Fibroblast of gingiva (primary cell): Measurements from ENCODE around the gene PIGX.

ENCODE experiments used
- DNase-seq: peaks from one replicate; pipeline ENCODE4 v3.0.0-alpha.2; 2011; ENCODE audit warnings: low read depth

Gene PIGX

DNA sequence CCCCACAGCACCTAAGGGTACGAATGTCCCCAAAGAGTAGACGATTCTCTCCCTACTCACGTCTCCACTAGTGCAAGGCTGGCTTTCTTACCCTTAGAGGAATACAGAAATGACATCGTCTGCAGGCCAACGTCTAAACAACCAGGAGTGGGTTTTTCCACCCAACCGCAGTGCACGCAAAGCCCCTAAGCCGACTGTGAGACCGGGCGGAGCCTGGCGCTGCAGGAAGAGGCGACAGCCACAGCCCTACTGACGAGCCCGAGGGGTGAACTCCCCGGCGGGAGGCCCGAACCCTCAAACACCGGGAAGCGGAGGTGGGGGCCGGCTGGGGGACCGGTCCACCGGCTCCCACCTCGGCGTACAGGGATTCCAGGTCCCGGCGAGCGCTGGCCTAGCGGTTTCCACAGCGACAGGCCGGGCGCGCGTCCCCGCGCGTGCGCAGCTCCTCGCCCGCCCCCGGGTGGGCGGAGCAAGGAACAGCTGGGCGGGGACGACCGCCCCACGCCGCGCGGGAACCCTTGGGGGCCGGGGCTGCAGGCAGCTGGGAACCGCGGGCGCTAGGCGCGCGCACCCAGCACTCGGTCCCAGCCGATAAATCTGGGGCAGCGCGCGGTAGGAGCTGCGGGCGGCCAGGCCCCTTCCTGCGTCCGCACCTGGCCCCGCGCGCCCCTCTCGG is at the start of gene PIGX, which contains the start of gene CEP19:
Gene PIGX (plus strand): TSS at position 540 of the 676 bp plus-strand sequence.
Gene CEP19 (minus strand): TSS at position 413 of the 676 bp plus-strand sequence. CDS start 3,593 bp downstream, outside the sequence.
- DNase-seq, result peak; percentile 80

DNA sequence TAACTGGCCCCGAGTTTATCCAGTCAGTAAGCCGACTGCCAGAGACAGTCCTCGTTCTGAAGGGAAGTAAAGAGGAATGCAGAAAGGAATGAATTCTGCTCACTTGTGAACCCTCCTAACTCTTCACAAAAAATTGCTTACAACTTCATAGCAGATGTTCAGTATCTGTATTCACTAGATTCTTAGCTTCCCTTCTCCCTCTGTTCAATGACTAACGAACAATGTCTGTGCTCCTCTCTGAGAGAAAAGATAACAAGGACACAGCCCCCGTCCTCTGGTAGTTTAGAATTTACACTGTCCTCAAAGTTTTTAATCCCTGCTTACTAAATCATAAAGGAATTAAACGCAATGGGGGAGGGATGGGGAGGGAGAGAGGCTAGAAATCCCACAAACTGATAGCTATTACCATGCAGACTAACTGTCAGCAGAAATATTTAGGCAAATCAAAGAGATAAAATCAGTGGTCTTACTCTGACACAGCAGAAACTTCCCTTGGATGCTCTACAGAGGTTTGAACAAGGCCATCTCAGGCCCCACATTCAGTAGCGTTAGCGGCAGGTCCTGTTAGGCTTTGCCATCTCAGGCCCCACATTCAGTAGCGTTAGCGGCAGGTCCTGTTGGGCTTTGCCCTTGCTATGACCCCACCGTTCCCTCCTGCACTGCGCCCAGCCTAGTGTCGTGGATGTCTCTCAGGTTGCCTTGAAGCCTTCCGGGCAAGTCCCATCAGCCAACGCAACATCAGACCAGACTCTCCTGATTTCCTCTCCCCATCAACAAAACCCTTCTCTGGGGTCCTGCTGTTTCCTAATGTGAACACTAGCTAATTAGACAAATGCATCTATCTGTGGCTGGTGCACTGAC is 49.2 kb upstream of the PIGX start:
- DNase-seq, result no peak

DNA sequence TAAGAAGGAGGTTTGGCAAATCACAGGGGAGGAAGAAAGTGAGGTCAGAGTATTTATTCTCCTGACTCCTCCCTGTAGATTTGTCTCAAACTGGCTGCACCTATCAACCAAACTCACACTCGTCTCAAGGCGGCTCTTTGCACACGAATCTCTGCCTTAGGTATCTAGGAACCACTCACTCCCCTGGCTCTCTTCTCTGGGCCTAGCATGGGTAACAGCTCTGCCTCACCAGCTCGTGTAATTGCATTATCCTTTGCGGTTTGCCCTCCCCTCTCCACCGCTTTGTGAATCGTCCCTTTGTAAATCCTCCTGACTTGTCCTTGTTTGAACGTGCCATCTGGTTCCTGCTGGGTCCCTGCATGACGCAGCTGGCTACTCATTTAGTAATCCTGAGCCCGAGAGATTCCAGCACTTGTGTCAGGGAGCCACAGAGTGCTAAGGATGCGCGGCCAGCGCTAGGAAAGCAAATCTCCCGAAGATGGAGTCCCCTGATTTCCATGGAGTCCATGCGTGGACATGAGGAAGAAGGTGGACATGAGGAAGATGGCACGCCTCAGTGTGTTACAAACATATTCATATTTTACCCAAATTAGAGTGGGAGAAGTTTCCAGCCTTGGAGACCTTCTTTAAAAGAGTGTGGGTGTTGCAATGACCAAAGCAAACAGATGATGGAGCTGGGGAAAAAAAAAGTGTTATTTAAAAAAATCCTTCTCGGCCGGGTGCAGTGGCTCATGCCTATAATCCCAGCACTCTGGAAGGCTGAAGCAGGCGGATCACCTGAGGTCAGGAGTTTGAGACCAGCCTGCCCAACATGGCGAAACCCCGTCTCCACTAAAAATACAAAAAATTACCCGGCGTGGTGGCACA is 45.9 kb upstream of the PIGX start:
- DNase-seq, result peak; percentile 68

GRCh38 chr3:196667056-196667825 is 44.9 kb upstream of the PIGX start:
- no peak for DNase-seq

GRCh38 chr3:196670339-196670738 is 41.8 kb upstream of the PIGX start:
- DNase-seq, result no peak

DNA sequence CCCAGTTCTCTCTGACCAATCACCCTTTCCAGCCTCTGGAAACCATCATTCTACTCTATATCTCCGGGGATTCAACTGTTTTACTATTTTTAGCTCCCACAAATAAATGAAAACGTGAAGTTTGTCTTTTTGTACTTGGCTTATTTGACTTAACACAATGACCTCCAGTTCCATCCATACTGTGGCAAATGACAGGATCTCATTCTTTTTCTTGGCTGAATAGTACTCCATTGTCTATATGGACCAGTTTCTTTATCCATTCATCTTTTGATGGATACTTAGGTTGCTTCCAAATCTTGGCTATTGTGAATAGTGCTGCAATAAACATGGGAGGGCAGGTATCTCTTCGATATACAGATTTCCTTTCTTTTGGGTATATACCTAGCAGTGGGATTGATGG is 38.5 kb upstream of the PIGX start:
- DNase-seq, result no peak

GRCh38 chr3:196677353-196677752 is 34.8 kb upstream of the PIGX start:
- no peak for DNase-seq

DNA sequence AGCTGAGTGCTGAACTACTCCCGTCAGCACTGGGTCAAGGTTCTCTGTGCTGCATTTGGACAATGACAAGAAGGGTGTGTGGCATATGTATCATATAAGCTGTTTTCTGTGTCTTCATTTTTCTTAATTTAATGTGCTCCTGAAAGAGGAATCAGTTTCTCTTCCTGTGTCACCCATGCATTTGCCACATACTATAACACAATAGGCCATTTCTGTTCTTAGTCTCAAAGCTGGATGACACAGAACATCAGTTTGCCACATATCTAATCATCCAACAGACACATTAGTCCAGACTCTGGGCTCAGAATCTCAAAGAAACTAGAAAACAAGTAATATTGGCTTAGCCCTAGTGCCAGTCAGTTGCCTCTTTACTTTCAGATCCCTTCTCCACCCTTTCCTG is 34.2 kb upstream of the PIGX start:
- DNase-seq, result no peak

GRCh38 chr3:196684548-196685407 is 27.4 kb upstream of the PIGX start:
- peak; percentile 24 for DNase-seq

DNA sequence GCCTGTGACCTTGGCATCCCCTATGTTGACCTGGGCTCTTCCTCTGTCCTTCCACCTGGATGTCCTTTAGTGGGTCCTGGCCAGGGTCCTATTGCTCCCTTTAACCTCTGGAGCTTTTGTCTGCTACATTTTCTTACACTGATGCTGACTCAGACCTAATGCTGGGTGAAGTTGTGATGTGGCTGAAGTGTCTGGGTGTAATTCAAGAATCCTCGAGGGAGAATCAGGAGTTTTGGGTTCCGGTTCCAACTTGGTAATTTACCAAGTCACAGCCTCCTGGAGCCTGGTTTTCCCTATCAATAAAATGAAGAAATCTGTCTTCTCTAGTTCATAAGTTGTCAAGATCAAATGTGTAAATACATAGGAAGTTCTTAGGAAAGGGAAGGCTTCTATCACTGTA is 25.7 kb upstream of the PIGX start:
- peak; percentile 46 for DNase-seq

DNA sequence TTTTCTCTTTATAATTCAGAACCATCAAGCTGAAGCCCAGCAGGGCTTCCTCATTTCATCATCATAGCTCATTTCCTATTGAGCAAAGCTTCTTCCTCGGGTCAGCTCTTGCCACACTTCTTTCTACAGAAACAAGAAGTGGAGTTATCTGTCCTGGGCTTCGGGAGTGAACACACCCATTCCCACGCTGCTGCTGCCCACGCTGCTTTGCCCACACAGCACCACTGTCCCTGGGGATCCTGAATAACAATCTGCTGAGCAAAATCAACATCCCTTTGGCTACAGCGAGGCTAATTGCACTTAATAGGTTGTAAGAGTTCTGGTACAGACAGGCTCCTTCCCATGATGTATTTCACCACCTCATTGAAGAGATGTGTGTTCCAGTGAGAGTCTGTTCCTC is 23.8 kb upstream of the PIGX start:
- peak; percentile 94 for DNase-seq

DNA sequence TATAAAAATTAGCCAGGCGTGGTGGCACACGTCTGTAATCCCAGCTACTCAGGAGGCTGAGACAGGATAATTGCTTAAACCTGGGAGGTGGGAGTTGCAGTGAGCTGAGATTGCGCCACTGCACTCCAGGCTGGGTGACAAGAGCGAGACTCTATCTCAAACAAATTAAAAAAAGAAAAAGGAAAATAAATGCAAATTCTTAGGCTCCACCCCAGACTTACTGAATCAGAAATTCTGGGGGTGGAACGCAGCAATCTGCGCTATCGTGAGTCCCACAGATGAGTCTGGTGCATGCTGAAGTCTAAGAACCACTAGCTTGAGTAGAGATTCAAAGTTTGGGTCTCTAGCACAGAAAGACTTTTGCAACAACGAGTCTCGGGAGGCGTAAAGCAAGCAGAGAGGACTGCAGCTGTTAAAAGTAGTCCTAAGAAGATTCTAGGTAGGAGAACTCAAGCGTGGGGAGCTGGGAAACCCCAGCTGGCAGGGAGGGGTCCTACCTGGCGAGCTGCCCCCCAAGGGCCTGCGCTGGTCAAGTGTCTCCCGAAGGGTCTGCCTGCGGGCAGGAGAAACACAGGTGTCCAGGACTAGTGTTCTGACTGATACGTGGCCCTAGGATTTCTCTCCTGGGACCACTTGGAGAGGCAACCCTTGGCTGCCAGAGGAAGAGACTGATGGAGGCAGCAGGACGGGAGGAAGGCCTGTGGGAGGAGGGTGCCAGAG is 22.1 kb upstream of the PIGX start:
- no peak for DNase-seq

- no peak for DNase-seq
Observed at GRCh38 chr3:196691386-196691785, 20.8 kb upstream of the PIGX start.

DNA sequence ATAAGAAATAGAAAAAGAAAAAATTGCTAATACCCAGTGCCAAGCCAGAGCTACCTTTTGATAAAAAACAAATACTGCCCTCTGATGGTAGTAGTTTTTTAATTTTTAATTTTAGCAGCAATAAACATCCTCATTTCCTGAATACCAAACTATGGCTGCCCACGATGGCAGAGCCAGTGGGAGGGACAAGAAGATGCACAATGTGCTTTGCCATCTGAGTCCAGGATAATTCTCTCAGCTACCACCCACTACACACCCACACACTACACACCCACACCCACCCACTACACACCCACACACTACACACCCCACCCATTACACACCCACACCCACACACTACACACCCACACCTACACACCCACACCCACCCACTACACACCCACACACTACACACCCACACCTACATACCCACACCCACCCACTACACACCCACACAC is 18.0 kb upstream of the PIGX start:
- peak; percentile 24 for DNase-seq

DNA sequence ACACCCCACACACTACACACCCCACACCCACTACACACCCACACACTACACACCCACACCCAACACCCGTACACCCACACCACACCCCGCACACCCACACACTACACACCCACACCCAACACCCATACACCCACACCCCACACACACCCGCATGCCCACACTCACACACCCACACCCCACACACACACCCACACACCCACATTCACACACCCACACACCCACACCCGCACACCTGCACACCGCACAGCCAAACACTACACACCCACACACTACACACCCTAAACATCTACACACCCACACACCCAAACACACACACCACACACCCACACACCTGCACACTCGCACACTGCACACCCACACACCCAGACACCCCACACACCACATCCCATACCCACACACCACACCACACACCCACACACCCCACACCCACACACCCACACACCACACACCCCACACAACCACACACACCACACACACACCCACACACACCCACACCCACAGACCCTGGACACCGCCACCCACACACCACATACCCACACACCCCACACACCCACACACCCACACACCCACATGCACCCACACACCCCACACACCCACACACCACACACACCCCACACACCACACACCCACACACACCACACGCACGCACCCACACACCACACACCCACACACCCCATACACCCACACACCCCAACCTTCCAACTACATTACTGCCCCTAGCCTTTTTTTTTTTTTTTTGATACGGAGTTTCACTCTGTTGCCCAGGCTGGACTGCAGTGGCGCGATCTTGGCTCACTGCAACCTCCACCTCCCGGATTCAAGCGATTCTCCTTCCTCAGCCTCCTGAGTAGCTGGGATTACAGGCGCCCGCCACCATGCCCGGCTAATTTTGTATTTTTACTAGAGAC is 17.0 kb upstream of the PIGX start:
- no peak for DNase-seq

GRCh38 chr3:196695849-196696226 is 16.3 kb upstream of the PIGX start:
- no peak for DNase-seq

- DNase-seq, result no peak
Observed at GRCh38 chr3:196697270-196697669, 14.9 kb upstream of the PIGX start.

DNA sequence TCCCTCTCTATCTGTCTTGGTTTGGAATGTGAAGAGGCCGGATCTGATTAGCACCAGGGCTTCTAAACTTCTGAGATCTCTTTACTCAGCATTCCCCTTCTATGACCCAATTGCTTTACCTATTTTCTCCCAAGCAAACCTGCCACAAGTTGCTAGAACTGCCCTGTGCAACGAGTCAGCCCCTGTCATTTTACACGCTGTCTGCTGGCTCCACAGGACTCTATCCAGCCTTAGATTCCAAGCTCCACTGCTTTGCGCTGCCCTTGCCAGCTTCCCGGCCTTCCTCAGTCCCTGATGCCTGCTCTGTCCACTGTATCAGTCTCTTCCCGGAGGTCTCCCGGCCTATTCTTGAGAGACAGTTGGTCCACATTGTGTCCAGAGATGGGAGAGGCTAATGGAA is 12.4 kb upstream of the PIGX start:
- no peak for DNase-seq

DNA sequence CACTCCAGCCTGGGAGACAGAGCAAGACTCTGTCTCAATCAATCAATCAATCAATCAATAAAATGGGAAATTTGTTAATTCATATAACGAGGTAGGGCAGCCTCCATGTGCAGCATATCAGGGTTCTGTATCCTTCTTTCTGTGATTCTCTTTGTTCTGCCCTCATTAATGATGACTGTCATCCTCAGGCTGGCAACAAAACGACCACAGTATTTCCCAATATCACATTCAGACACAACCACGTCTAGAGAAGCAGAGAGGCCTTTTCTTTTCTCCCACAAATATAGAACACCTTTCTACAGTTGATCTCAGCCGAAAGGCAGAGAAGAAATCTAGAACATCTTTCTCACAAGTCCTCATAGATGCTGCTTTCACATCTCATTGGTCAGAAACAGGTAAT is 11.4 kb upstream of the PIGX start:
- no peak for DNase-seq
